Mucosa of descending colon (tissue), 3 donors: ENCODE results near the gene CD55. TPM values are rescaled to one million over a fixed set of nuclear protein-coding genes. Genes with fewer than 3 reads are reported as not detected.

Experiments
- ATAC-seq: fragments of 200-7000 bp; cut with Tn5 transposase; one replicate; pipeline ENCODE4 v1.9.1; 2020; ENCODE audit warnings: mild to moderate bottlenecking, moderate library complexity
- DNase-seq, 3 donors: peaks; one replicate each; pipeline ENCODE4 v3.0.0-alpha.2; 2020
- H3K36me3 ChIP-seq: fragments of 200-600 bp; one replicate; pipeline ENCODE4 v1.8.0; 2021; ENCODE audit warnings: low read depth, mild to moderate bottlenecking
- H3K4me1 ChIP-seq: fragments of 200-600 bp; one replicate; pipeline ENCODE4 v1.8.0; 2021; ENCODE audit warnings: low read depth, mild to moderate bottlenecking
- H3K4me3 ChIP-seq: fragments of 200-600 bp; one replicate; pipeline ENCODE4 v1.8.0; 2021; ENCODE audit warnings: mild to moderate bottlenecking
- H3K9me3 ChIP-seq: fragments of 200-600 bp; one replicate; pipeline ENCODE4 v1.8.0; 2021; ENCODE audit warnings: mild to moderate bottlenecking
- intact Hi-C, 2 donors: fragments of 100-400 bp; cut with DNase I in 1 of 2; cut with micrococcal nuclease in 1 of 2; formaldehyde crosslinking; loops; one replicate each; pipeline versions ENCODE4 v1.11.0 to v1.11.1; 2022; cut with DNase I, micrococcal nuclease
- total RNA-seq, 3 donors: library from RNA; stranded (reverse); fragmentation: NEBNext Ultra II Directional in 2 of 3; extraction: Animal tissue kit (Norgen Biotek cat#: 25700) in 2 of 3; gene quantifications; one replicate each; pipeline versions ENCODE4 v1.2.1 to v1.2.4, GENCODE V29; 2021 to 2023
- TF ChIP-seq, protein P1 (sequence below): fragments of 200-600 bp; IDR thresholded peaks from one replicate; pipeline ENCODE4 v1.8.0; 2022; ENCODE audit warnings: antibody characterized with exemption, mild to moderate bottlenecking
- donor health status: DM: no; HTN: no; CAD: no; lungs with moderate emphysema.
- donor health status: DM: no; HTN: no; CAD: no.
- donor health status: DM: no; HTN: yes; CAD: no.

Gene CD55
- total RNA-seq, 3 donors from 2014 or later: 40.1 to 53.0 (median 50.8) TPM

DNA sequence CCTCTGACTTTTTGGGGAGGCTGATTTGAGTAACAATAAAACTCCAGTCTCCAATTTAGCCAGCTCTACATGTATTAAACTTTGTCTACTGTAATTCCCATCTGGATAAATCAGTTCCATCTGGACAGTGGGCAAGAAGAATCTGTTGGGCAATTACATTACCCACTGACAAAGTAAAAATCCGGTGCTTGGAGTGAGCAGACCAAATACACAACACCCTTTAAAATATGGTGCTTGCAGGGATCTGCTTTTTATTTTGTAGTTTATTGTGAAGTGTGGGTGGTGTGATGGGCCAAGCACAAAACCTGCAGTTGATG lies 8.9 kb upstream of the CD55 start:
- no peak overlapping the region for H3K4me3 ChIP-seq
- intact Hi-C loops: no loop called here
- DNase-seq (no peak), ATAC-seq (no peak)
- no peaks in the 10 kb centered on the region for H3K9me3 ChIP-seq
- no peaks in the 10 kb centered on the region for H3K36me3 ChIP-seq
- H3K4me1 ChIP-seq: peaks cover 16% of the 10 kb centered on the region
- TF ChIP-seq, protein P1, sequence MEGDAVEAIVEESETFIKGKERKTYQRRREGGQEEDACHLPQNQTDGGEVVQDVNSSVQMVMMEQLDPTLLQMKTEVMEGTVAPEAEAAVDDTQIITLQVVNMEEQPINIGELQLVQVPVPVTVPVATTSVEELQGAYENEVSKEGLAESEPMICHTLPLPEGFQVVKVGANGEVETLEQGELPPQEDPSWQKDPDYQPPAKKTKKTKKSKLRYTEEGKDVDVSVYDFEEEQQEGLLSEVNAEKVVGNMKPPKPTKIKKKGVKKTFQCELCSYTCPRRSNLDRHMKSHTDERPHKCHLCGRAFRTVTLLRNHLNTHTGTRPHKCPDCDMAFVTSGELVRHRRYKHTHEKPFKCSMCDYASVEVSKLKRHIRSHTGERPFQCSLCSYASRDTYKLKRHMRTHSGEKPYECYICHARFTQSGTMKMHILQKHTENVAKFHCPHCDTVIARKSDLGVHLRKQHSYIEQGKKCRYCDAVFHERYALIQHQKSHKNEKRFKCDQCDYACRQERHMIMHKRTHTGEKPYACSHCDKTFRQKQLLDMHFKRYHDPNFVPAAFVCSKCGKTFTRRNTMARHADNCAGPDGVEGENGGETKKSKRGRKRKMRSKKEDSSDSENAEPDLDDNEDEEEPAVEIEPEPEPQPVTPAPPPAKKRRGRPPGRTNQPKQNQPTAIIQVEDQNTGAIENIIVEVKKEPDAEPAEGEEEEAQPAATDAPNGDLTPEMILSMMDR: no peak

DNA sequence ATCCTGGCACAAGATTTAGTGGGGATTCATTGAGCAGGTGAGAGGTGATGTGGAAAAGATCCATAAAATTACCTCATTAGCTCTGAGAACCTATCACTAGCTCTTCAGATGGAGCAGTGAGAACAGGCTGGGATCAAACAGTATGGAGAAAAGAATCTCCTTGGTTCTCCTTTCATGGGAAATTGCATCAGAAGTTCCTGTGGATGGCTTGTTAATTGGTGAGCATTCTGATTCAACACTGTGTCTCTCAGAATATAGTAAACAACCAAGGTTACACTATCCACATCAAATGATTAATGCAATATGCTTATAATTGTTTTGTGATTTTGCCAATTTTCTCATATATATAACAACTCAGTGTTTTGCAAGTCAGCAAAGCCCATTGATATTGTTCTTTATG lies 8.3 kb upstream of the CD55 start:
- H3K4me3 ChIP-seq: no peak overlapping the region
- intact Hi-C loops: no loop called here
- peaks cover 16% of the 10 kb centered on the region for H3K4me1 ChIP-seq
- TF ChIP-seq, protein P1: no peak
- no peak for ATAC-seq
- DNase-seq: no peak
- no peaks in the 10 kb centered on the region for H3K36me3 ChIP-seq
- no peaks in the 10 kb centered on the region for H3K9me3 ChIP-seq

DNA sequence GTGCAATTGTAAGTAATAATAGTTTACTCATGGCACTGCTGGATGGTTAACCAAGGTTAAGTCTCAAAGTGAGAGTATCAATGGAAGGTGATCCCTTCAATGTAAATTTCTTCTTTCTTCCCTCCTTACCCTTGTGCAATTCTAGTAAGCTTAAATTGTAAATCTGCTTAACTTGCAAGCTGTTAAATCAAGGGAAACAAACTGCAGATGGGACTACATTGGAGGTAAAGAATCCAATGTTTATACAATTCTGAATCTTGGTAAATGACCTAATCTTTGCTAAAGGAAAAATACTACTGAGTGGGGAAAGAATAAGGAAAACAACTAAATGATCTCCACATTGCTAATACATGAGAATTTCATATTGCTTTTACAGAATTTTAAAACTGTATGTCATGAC lies 6.7 kb upstream of the CD55 start:
- DNase-seq: no peak
- TF ChIP-seq, protein P1: no peak
- Histone ChIP-seq H3K4me1 (peaks cover 9% of the 10 kb centered on the region), H3K36me3 (no peaks in the 10 kb centered on the region), H3K9me3 (no peaks in the 10 kb centered on the region), H3K4me3 (no peak overlapping the region)
- no peak for ATAC-seq
- intact Hi-C loops: no loop called here

DNA sequence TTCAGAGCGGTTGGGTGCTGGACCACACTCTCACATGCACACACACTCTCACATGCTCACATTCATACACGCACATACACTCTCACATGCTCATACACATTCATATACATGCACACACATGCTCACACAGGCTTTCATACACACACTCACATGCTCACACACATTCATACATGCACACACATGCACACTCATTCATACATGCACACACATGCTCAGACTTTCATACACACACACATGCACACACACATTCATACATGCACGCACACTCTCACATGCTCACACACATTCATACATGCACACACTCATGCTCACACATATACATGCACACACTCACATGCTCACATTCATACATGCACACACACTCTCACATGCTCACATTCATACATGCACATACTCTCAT lies 6.0 kb upstream of the CD55 start:
- Histone ChIP-seq H3K4me3 (no peak overlapping the region), H3K9me3 (no peaks in the 10 kb centered on the region), H3K4me1 (peaks cover 4% of the 10 kb centered on the region), H3K36me3 (no peaks in the 10 kb centered on the region)
- ATAC-seq (no peak), DNase-seq (no peak)
- intact Hi-C loops: no loop called here
- TF ChIP-seq, protein P1: no peak

DNA sequence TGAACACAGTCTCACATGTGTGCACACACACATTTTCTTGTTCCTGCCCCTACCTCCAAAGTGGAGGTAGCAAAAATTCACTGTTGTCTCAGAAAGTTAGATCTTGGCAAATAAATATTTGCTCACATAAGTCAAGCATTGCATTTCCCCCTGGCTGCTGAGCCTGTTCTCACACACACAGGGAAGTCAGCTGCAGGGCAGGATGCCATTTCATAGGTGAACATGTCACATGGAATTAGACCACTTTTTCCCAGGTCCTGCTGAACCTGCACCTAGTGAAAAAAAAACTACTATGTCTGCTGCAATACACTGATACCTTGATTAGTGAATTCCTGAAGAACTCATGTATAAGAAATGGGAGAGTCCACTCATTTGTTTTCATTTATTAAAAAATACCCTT lies 5.3 kb upstream of the CD55 start:
- ATAC-seq: no peak
- TF ChIP-seq, protein P1: no peak

More for the DNA sequence above, 5.3 kb upstream of the CD55 start:
- DNase-seq: no peak
- peaks cover 4% of the 10 kb centered on the region for H3K4me1 ChIP-seq
- intact Hi-C loops: no loop called here
- no peaks in the 10 kb centered on the region for H3K36me3 ChIP-seq
- no peaks in the 10 kb centered on the region for H3K9me3 ChIP-seq
- no peak overlapping the region for H3K4me3 ChIP-seq
